Islet of Langerhans (tissue), 1 donor: Measurements from ENCODE around the gene FBN2.
"Not testable (repeated sequence)": the region's sequence is repeated elsewhere in the genome, so short reads cannot be mapped to it uniquely, and the experiment has no call there.

Experiments used
- FAIRE-seq: peaks from one replicate; lab custom pipeline; 2011; peaks lifted over from hg19 to GRCh38; lab: Jason Lieb, UNC

FBN2 gene

DNA sequence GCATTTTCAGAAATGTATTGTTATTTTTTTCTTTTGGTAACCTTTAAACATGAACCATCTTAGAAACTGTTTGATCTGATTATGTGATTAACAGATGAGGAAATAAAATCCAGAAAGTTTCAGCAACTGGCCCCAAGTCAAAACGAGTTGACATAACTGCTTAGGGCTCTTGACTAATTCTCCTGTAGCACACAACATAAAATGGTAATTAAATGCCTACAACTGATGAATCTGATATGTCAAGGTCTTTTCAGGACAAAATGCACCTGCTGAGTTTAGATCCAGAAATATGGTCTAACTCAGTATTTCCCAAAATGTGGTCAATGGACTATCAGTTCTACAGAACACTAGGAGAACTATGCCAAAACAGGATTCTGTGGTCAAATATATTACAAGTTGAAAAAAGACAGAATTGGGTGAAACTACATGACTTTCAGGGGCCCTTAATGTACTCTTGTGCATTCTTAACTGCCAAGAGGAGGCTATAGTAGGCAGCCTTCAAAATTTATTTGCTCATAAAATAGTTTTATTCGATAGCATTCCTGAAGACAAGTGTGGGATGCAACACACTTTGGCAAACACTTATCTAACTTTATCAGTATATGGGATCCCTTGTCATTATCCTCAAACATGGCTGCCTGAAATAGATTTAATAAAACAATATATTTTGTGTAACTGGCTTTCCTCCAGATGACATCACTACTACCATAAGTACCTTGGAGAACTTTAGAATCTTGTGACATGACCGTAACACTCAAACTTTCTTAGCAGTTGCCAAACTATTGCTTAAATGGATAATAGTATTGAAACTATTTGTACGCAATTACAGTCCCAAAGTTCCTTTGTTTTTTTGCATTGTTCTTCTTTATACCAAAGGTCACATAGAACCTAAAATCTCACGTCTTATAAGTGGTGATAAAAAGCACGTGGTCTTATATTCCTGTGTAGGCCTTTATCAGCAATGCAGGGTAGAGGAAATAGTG is 59.4 kb downstream of the FBN2 start:
- no peak for FAIRE-seq

DNA sequence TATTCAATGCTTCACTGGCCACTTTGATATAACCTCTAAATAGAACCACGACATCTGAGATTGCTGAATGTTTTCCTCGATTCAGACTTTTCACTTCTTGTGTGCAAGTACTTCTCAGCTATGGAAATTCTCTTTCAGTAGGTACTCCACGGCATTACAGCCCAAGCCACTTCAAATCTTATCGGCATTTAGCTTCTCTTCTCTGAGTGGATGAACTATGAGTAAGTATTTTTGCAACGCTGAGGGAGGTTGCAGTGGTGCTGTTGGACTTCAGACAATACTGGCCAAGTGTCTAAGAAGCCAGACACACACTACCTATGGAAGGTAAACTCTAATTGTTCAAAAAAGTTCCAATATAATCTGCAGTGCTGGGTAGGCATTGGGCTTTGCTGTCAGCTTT is 60.1 kb downstream of the FBN2 start:
- no peak for FAIRE-seq

DNA sequence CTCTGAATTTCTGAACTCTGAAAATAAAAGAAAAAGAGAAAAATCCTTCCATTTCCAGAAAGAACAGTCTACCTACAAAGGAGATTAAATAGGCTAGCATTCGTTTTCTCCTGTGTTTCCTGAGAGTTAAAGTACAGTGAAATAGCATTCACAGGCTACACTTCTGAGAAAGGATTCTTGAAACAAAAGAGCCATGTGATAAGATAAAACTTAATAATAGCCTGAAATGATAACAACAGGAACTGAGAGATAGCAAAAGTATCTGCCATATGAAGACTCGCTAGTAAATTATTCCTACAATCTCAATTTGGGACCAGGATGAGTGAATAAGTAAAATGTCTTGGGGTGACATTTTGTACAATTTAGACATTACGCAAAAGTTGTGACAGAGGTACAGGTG is 62.4 kb downstream of the FBN2 start:
- no peak for FAIRE-seq

DNA sequence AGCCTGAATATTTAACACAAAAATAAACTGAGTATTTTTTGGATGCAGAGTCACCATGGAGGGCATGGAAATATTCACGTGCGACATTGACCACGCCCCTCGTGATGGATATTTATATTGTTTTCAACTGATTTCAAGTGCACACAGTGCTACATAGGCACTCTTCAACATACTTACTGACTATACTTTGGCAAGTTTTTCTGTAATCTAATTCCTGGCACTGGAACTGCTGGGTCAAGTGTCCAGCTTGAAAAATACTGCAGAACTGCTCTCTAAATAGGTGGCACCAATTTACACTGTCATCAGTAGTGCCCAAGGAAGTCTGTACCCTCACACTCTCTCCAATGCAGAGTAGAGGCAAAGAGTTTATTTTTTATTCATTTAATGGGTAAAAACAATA is 65.1 kb downstream of the FBN2 start:
- FAIRE-seq, result no peak

DNA sequence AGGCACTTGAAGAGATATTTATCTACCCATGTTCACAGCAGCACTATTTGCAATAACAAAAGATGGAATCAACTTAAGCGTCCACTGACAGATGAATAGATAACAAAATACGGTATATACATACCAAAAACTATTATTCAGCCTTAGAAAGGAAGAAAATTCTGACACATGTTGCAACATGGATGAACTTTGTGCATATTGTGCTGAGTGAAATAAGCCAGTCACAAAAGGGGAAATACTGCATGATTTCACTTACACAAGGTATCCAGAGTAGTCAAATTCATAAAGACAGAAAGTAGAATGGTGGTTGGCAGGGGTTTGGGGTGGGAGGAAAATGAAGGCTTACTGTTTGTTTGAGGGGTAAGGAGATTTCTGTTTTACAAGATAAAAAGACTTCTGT is 66.0 kb downstream of the FBN2 start:
- no peak for FAIRE-seq

DNA sequence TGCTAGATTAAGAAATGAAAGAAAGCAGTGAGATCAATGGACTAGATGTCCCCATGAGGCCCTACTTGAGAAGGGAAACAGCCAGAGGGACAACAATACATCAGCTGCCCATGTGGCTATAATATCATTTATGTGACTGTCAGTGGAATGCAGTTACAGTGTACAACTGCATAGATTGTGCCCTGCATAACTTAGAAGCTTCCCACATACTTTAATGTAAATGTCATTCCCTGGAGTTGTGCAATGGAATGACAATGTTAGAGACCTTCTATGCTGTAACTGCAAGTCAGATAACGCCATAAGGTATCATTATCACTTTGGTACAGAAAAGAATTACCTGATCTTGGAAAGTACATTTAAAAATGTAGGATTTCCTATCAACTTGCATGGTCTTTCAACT is 67.4 kb downstream of the FBN2 start:
- no peak for FAIRE-seq

DNA sequence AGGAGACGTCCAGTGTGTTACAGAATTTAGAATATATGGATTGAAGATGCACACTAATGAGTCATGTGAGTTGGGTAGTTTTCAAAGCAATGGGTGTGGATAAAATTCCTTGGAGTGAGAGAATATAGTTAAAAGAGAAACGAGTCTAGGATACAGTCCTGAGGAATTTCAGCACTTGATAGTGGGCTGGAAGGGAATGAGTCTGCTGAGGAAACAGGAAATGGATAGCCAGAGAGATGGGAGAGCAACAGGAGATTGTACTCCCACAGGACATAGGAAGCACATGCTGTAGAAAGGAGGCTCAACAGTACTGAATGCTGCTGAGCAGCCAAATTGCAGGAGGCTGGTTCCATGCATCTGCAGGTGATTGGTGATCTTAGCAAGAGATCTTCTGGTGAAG is 68.1 kb downstream of the FBN2 start:
- FAIRE-seq, result no peak

DNA sequence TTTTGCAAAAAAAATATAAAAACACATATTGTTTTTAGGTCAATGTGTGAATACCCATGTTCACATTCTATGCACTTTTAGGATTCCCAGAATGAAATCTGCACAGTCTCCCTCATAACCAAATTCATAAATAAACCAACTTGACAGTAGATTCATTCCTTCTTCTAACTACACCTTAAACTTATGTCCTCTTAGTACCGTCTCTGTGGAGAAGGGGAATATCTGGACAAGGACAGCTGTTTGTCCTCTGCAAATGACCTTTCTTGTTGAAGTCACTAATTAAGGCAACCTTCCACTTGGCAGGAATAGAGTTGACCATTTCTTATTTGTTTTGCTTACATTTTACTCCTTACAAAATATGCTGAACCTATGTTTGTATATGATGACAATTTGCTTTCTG is 71.1 kb downstream of the FBN2 start:
- no peak for FAIRE-seq

DNA sequence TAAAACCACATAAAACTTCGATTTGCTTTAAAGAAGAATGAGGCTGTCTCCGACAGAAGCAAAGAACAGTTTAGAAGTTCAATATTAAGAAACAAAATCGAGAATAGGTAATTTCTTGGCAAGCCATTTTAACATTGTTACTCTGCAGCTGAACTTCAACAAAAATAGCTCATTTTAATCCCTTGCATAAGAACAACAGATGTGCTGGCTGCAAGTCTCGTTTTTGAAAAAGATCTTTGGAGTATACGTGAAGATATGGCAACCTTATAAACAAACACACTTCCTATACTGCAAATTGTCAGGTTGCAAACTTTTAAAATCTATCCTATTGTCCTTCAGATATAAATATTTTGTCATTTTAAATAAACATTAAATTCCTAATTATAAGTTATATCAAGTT is 71.5 kb downstream of the FBN2 start:
- FAIRE-seq, result no peak

DNA sequence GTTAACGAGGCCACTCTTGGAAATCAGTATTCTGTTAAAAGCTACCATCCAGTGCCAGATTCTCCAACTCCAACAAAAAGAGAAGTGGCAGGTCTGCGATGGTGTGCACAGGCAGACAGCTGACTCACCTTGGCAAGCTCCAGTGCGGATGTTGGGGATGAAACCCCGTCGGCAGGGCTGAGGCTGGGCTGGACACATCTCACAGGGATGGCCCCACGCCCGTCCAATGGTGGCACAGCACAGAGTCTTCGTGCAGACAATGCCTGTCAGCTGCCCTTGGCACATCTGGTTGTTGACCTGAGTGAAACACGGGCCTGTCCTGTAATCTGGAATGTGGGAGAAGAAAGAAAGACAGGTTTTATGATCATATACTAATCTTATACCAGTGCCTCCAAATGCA is 73.4 kb downstream of the FBN2 start:
- no peak for FAIRE-seq

DNA sequence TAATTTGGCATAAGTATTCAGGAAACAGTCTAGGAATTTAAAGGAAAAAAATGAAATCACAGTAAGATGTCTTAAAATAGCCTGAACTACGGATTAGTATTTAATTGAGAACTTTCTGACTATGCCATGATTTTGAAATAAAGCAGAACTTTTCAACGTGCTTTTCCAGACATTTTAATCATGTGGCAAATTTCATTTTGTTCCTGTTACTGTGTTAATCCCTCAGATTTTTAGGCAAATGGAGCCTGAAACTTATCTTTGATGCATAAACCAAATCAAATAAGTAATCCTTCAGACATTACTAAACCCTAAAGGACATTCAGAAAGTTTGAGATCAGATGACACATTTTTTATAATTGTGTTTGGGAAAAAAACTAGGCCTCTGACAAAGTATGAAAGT is 75.7 kb downstream of the FBN2 start:
- no peak for FAIRE-seq

DNA sequence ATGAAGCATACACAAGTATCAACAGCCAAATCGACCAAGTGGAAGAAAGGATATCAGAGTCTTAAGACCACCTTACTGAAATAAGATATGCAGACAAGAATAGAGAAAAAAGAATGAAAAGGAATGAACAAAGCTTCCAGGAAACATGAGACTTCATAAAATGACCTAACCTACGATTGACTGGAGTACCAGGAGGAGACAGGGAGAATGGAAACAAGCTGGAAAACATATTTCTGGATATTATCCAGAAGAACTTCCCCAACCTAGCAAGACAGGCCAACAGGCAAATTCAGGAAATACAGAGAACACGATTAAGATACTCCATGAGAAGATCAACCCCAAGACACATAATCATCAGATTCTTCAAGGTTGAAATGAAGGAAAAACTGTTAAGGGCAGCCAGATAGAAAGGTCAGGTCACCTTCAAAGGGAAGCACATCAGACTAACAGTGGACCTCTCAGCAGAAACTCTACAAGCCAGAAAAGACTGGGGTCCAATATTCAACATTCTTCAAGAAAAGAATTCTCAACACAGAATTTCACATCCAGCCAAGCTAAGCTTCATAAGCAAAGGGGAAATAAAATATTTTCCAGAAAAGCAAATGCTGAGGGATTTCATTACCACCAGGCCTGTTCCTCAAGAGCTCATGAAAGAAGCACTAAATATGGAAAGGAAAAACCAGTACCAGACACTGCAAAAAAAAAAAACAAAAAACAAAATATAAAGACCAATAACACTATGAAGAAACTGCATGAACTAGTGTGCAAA is 80.7 kb downstream of the FBN2 start:
- FAIRE-seq, result not testable (repeated sequence)

DNA sequence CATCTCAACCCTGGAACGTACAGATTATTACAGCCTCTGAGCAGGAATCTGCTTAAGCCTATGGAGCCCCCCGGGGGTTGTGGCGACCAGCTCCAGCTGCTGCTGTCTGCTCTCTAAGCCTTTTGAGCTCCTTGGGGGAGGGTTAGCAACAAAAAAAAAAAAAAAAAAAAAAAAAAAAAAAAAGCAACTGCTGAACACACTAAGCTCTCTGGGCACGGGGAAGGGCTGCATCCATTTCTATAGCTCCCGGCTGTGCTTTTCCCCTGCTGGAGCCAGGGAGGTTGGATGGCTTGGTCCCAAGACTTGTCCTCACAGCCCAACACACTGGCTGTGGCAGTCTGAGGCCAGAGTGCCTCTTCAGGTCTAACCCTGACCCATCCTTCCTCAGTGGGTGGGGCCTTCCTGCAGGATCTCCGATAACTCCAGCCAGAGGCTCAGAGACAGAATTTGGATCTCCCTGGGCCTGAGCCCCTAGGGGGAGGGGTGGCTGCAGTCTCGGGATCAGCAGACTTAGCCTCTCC is 82.1 kb downstream of the FBN2 start:
- FAIRE-seq, result no peak

DNA sequence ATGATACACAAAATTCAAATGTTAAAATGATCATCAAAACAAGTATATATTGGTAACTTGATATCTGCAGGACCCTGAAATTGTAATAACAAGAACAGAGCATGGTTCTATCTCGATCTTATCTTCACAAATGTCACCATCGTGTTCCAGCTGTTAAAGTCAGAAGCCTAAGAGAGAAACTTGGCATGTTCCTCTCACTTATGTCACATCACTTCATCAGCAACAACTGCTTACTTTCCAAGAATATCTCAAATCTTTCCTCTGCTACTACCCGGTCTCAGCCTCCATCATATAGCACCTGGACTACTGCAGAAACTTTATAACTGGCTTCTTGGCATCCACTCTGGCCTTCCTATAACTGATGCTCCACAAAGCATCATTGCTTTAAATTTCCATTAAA is 84.9 kb downstream of the FBN2 start:
- FAIRE-seq, result no peak

DNA sequence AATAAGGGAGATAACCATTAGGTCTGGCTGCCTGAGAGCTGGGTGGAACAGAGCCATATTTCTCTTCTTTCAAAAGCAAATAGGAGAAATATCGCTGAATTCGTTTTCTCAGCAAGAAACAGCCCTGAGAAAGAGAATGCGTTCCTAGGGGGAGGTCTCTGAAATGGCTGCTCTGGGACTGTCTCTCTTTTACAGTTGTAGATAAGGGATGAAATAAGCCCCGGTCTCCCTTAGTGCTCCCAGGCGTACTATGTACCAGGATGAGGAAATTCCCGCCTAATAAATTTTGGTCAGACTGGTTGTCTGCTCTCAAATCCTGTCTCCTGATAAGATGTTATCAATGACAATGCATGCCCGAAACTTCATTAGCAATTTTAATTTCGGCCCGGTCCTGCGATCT is 90.8 kb downstream of the FBN2 start:
- FAIRE-seq, result not testable (repeated sequence)

DNA sequence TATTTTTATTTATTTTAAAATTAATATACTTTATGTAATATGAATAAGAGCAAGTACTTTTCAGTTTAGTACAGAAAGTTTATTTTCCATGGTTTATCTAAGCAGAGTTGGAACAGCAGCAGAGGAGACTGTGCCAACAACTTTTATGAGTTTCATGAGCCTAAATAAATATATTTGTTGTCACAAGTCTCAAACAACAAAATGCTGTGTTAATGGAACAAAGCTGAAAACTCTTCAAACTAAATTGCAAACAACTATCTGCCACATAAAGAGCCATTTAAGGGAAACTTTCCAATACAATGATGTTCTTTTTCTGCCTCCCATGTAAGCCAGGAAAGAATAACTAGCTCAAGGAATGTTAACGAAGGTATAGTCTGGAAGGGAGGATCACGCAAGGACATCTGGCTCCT is 96.1 kb downstream of the FBN2 start:
- FAIRE-seq, result no peak

DNA sequence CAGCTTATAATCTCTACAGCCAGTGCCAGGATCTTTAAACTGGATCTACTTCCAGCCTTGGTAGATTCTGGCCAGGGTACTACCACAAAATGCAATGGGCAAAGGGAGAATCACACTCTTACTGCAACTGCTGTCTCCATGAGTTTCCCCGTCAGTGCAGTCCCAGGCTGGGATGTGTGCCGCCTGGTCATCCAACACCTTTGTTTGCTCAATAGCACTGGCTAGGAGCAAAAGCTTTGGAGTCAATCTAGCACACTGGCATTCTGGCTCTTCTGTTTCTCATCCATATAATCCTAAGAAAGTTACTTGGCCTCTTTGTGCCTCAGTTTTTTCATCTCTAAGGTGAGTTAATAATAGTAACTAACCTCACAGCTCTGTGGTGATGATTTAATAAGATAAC is 96.9 kb downstream of the FBN2 start:
- FAIRE-seq, result no peak

DNA sequence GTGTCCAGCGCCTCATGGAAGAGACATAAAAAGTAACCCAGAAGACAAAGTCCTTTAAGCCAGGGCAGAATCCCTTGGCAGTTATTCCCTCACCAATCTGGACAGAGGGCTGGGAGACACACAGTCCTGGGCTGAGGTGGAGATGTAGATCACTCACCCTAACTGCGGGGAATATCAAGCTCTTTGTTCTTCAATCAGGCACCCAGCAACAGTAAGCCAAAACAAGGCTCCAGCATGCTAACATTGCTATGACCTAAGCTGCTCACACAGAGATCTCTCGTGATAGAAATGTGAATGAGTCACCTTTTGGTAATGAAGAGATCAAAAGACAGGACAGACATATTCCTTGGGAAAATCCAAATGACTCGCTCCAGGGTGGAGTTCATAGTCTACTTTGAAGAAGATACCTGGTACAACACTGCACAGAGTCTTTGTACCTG is 101.3 kb downstream of the FBN2 start:
- FAIRE-seq, result no peak

DNA sequence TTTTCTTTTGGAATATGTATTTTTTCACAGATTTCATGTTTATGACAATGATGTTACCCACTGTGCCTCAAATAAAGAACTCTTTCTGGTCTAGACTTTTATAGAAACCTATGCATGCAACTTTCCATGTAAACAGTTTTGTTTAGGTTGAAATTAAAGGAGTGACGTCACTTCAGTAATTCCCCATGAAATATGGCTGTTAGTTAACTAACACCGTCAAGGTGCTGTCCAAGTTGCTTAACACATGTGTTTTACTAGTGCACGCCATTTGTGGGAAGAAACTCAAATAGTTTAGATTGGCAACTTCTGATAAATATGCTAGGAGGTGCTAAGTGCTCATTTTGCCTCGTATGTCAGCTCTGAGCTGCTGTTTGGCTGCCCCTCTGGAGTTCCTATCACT is 102.2 kb downstream of the FBN2 start:
- FAIRE-seq, result no peak

DNA sequence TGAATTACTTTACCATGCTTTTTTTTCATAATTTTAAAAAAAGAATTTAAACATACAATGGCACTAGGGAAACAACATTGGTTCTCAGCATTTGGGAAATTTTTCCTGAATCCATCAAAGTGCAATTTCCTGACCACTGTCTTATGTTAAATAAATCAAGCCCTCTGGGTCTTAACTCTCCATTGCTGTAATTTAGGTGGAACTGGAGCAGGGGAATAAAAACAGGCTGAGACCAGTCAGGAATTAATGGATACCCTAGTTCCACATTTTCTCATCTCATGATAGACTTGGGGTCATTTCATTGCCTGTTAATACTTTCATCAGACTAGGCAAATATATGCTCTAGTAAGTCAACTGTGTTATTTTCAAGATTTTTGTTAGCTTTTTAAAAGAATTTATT is 103.1 kb downstream of the FBN2 start:
- no peak for FAIRE-seq

DNA sequence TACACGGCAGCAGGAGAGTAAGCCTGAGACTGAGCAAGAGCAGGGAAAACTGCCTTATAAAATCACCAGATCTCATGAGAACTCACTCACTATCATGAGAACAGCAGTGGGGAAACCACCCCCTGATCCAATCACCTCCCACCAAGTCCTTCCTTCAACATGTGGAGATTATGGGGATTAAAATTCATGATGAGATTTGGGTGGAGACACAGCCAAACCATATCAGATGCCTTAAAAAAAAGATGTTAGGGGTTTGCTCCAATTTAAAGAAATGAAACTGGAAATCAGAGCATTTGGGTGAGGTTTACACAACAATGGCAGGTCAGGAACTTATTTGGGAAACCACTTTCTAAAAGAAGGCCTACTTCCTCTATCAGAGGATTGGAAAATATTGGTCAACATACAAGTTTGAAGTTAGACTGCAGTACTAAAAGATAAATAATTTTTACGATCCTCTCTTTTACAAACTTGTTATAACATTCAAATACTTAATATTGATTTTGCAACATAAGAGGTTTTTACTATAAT is 105.1 kb downstream of the FBN2 start:
- no peak for FAIRE-seq

DNA sequence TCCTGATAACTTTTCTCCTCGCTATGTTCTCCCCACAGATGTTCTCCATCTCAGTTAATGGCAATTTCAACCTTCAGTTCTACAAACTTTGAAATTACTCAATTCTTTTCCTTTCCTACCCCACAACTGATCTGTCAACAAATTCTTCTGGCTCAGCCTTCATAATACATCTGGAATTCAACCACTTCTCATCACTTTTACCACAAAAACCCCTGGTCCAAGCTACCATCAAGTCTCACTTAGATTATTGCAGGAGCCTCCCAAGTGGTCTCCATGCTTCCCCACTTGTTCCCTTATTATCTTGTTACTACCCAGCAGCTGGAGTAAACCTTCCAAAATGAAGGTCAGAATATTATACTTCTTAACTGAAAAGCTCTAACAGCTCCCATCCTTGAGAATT is 110.1 kb downstream of the FBN2 start:
- no peak for FAIRE-seq

DNA sequence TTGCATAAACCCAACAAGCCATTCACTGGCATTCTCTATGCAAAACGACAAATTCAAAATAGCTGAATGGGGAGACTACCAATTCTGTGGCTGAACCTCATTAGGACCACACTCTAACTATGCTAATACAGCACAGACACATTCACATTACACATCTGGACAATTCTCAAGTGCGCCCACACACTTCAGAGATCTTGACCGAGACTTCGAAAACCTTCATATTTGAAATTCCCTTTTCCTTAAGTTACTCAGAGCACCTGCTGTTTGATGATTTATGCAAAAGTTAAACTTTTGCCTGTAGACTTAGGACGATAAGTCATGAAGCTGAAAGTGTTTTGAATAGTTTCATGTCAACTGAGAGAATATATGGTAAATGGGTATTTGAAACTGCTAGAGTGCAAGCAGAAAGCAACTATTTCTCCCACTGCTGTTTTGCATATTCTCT is 111.9 kb downstream of the FBN2 start:
- no peak for FAIRE-seq
